Activated T-cell treated with anti-CD3 and anti-CD28 coated beads, Interleukin-2, amount 50 U/mL, for 24 hours (primary cell): Measurements from ENCODE around the gene MRPS34.

Source experiments
- DNase-seq: peaks from one replicate; pipeline ENCODE4 v3.0.0-alpha.2; 2020
- H3K27ac Mint-ChIP-seq: 2 replicates; pipeline ENCODE4 v1.8.0; 2020; ENCODE audit warnings: mild to moderate bottlenecking, mixed read lengths
- H3K27me3 Mint-ChIP-seq: 2 replicates; pipeline ENCODE4 v1.8.0; 2020; ENCODE audit warnings: mixed read lengths
- H3K36me3 Mint-ChIP-seq: 2 replicates; pipeline ENCODE4 v1.8.0; 2020; ENCODE audit warnings: low read depth, mixed read lengths
- H3K4me1 Mint-ChIP-seq: 2 replicates; pipeline ENCODE4 v1.8.0; 2020; ENCODE audit warnings: low read depth, mixed read lengths
- H3K4me3 Mint-ChIP-seq: 2 replicates; pipeline ENCODE4 v1.8.0; 2020; ENCODE audit warnings: mild to moderate bottlenecking, moderate library complexity, mixed read lengths
- H3K9me3 Mint-ChIP-seq: 2 replicates; pipeline ENCODE4 v1.8.0; 2020; ENCODE audit warnings: mixed read lengths

MRPS34 gene

DNA sequence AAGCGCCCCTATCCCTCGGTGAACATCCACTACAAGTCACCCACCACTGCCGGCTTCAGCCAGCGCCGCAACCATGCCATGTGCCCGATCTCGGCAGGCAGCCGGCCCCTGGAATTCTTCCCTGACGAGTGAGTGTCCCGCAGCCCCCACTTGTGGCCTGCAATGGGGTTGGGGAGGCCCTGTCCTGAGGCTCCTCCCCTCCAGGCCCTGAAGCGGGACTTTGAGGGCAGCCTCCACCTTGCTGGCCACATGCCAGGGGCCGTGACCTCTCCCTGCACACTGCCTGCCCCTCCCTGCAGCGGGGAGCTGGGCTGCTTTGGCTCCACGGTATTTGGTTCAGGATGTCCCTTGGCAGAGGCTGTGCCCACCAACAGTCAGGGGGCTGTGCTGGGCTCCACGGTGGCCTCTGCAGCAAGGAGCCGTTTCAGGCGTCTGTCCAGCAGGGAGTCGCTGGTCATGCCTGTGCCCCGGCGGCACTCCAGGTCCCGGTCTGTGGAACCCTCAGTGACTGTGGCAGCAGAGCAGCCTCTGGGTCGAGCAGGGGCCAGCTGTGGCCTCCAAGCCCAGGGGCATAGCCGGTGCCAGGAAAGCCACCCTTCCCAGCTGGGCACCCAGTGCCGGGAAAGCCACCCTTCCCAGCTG is 9.9 kb downstream of the MRPS34 start:
- peaks cover 72% of the 10 kb centered on the region for H3K36me3 Mint-ChIP-seq
- H3K27ac Mint-ChIP-seq, result no peak overlapping the region
- DNase-seq, result no peak
- no peaks in the 10 kb centered on the region for H3K4me1 Mint-ChIP-seq
- H3K4me3 Mint-ChIP-seq, result no peak overlapping the region
- H3K27me3 Mint-ChIP-seq, result no peaks in the 10 kb centered on the region
- no peaks in the 10 kb centered on the region for H3K9me3 Mint-ChIP-seq

DNA sequence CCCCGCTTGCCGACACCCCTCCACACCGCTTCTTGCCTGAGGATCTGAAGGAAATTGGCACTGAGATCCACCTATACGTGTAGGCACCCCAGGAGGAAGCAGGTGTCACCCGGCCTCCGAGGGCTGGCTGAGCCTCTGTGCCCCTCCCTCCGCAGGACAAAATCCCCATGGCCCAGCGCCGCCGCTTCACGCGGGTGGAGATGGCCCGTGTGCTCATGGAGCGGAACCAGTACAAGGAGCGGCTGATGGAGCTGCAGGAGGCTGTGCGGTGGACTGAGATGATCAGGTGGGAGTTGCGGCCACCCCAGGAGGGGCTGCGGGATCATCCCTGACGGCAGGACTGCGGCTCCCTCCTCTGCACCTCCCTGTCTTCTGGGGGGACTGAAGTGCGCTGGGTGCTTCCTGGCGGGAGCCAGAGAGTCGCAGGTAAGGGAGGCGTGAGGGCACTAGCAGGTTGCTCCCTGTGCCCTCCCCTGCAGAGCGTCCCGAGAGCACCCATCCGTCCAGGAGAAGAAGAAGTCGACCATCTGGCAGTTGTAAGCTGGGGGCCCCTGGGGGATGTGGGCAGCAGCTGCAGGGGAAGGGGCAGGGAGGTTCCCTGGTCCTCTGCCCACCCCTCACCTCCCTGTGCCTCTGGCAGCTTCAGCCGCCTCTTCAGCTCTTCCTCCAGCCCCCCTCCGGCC is 10.6 kb downstream of the MRPS34 start:
- Mint-ChIP-seq H3K27me3 (no peaks in the 10 kb centered on the region), H3K4me3 (no peak overlapping the region), H3K27ac (no peak overlapping the region), H3K36me3 (peaks cover 67% of the 10 kb centered on the region), H3K9me3 (no peaks in the 10 kb centered on the region), H3K4me1 (peaks cover 3% of the 10 kb centered on the region)
- DNase-seq, result no peak

DNA sequence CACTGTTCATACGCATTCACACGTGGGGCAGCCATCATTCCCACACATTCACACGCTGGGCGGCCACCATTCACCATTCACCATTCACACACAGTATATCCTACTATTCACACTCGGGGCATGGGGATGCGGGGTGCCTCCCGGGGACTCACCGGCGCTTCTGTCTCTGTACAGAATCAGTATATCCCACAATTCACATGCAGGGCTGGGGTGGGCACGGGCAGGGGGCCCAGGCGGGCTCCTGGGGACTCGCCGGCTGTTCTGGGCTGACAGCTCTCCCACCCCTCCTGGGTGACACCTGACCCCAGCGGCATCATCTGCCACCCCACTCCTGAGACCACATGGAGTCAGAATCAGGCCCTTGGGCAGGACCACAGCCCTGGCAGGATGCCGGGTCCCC is 11.2 kb downstream of the MRPS34 start:
- peaks cover 63% of the 10 kb centered on the region for H3K36me3 Mint-ChIP-seq
- H3K27me3 Mint-ChIP-seq, result no peaks in the 10 kb centered on the region
- H3K4me1 Mint-ChIP-seq, result peaks cover 9% of the 10 kb centered on the region
- H3K27ac Mint-ChIP-seq, result no peak overlapping the region
- H3K4me3 Mint-ChIP-seq, result no peak overlapping the region
- no peak for DNase-seq
- H3K9me3 Mint-ChIP-seq, result no peaks in the 10 kb centered on the region

DNA sequence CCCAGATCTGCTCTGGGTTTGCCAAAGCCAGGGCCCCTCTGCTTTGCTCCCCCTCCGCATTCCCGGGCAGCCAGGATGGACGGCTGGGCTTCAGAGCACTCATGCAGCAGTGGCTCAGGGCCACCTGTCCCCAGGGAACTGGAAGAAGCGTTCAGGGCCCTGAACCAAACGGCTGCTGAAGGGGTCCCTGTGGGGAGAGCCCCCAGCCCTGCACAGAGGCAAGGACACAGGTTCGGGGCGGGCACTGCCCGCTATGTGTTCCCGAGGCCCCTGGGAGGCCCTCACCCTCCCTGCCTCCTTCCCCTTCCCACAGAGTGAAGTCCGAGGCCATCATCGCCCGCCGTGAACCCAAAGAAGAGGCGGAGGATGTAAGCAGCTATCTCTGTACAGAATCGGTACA is 12.0 kb downstream of the MRPS34 start:
- DNase-seq, result no peak
- peak overlapping the region; percentile 28 for H3K27ac Mint-ChIP-seq
- H3K36me3 Mint-ChIP-seq, result peaks cover 62% of the 10 kb centered on the region
- no peaks in the 10 kb centered on the region for H3K27me3 Mint-ChIP-seq
- H3K4me3 Mint-ChIP-seq, result no peak overlapping the region
- peaks cover 13% of the 10 kb centered on the region for H3K4me1 Mint-ChIP-seq
- H3K9me3 Mint-ChIP-seq, result no peaks in the 10 kb centered on the region

DNA sequence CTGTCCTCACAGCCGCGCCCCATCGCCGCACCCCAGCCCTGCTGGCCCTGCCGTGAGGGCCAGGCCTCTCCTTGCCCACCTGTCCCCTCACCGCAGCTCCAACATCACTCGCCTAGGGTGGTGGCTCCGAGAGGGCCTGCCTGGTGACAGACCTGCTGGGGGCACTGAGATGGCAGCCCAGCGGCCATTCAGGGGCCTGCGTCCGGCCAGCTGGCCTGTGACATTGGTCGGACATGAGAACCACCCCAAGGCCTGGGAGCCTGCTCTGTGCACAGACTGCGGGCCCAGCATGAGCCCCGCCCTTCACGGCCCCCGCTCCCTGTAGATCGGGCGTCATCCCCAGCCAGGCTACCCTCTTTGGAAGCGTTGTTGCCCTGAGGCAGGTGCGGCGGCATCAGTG is 13.4 kb downstream of the MRPS34 start:
- Mint-ChIP-seq H3K4me1 (peaks cover 14% of the 10 kb centered on the region), H3K36me3 (peaks cover 61% of the 10 kb centered on the region), H3K9me3 (no peaks in the 10 kb centered on the region), H3K27ac (no peak overlapping the region), H3K4me3 (no peak overlapping the region), H3K27me3 (no peaks in the 10 kb centered on the region)
- DNase-seq, result no peak

DNA sequence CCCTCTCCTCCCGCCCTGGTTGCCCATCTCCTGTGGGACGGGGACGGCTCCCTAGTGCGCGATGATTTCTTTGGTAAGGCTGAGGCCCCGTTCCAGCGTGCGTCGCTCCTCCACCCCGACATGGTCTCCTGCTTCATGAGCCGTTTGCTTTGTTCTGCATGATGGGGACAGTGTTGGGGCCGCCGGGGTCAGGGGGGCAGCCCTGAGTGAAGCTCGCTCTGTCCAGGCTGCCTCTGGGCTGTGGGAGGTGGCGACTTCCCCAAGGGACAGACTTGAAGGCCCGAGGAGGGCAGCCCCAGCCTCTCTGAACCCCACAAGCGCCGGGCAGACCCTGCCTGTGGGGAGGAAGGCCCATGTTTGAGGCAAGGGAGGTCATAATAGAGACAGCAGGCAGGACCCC is 14.0 kb downstream of the MRPS34 start:
- DNase-seq, result no peak
- Mint-ChIP-seq H3K27ac (no peak overlapping the region), H3K4me1 (peaks cover 14% of the 10 kb centered on the region), H3K27me3 (no peaks in the 10 kb centered on the region), H3K4me3 (no peak overlapping the region), H3K36me3 (peaks cover 66% of the 10 kb centered on the region), H3K9me3 (no peaks in the 10 kb centered on the region)

DNA sequence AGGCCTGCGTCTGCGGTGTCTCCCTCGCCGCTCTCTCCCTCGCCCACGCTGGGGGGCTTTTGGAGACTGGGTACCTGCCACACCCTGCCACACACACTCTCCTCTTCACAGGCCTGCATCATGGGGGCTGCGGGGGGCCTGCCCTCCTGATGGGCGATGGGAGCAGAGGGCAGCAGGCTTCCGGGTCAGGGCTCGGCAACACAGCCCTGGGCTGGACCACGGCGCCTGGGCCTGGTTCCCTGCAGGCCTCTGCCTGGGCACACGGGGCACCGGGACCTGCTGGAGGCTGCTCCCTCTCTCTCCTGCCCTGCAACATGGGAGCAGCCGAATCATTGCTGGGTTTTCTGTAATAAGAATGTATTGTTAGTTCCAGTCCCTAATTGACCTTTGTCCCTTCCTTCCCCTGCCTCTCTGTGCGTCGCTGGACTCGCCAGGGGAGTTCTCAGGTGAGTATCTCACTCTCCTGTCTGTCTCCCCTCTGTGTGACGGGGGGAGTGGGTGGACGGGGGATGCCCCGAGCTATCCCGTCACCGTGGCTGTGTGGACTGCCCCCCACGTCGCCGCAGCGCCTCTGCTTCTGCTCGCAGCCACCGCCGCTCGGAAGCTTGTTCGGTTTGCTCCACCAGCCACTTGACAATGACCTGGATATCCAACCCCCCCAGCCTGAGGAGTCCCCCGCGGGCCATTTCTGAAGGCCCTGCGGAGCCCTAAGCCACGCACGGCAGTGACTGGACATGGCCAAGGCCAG is 15.0 kb downstream of the MRPS34 start:
- no peak overlapping the region for H3K4me3 Mint-ChIP-seq
- H3K36me3 Mint-ChIP-seq, result peaks cover 69% of the 10 kb centered on the region
- no peak for DNase-seq
- H3K27me3 Mint-ChIP-seq, result no peaks in the 10 kb centered on the region
- H3K27ac Mint-ChIP-seq, result no peak overlapping the region
- H3K4me1 Mint-ChIP-seq, result peaks cover 14% of the 10 kb centered on the region
- no peaks in the 10 kb centered on the region for H3K9me3 Mint-ChIP-seq

DNA sequence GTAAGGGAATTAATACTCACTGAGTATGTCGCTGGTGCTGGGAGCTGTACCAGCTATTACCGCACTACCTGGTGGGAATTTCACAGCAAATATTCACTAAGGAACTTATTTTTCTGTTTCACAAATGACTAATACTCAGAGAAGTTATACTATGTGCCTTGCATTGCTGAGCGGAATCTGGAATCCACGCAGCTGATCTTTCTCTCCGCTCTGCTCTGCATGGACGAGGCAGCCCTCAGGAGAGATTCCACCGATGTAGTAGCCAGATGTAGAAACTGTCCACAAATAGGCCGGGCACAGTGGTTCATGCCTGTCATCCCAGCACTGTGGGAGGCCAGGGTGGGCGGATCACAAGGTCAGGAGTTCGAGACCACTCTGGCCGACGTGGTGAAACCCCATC is 18.7 kb downstream of the MRPS34 start:
- no peak for DNase-seq
- Mint-ChIP-seq H3K9me3 (no peaks in the 10 kb centered on the region), H3K27me3 (no peaks in the 10 kb centered on the region), H3K4me1 (peaks cover 14% of the 10 kb centered on the region), H3K27ac (no peak overlapping the region), H3K4me3 (no peak overlapping the region), H3K36me3 (peaks cover 70% of the 10 kb centered on the region)

DNA sequence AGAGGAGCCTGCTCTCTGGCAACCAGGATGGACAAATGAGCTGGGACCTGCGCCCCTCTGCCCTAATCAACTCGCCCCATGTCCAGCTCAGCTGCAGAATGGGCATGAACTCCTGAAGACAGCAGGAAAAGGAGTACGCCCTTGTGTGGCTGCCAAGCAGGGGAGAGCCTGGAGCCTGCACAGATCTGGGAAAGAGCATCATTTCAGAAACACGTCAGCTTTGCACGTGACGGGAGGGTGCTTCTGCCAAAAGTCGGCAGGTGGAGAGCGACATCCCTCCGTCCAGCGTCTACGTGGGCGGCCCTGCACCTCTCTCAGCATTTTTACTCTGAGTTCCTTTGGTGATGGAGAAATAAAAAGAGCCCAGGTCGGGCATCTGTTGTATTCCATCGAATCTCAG is 20.1 kb downstream of the MRPS34 start:
- Mint-ChIP-seq H3K36me3 (peaks cover 74% of the 10 kb centered on the region), H3K27me3 (no peaks in the 10 kb centered on the region), H3K9me3 (no peaks in the 10 kb centered on the region), H3K4me1 (peaks cover 14% of the 10 kb centered on the region), H3K4me3 (no peak overlapping the region), H3K27ac (no peak overlapping the region)
- no peak for DNase-seq

DNA sequence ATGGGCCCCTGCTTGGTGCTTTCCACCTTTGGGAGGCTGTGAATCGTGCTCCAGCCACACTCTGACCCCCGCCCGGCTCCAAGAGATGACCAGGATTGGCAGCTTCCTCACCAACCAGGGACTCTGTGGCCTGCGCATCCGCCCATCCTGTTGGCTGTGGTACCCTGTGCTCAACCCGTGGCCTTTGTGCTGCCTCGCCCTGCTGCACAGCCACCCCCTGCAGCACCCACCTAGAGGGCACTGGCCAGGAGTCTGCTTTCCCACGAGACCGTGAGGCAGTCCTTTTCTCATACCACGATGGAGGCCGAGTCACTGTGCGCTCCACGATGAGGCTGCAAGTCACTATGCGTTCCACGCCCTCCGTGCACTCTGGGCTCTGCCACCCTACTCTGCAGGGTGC is 21.0 kb downstream of the MRPS34 start:
- DNase-seq, result no peak
- H3K4me1 Mint-ChIP-seq, result peaks cover 6% of the 10 kb centered on the region
- no peaks in the 10 kb centered on the region for H3K9me3 Mint-ChIP-seq
- H3K27me3 Mint-ChIP-seq, result no peaks in the 10 kb centered on the region
- peaks cover 82% of the 10 kb centered on the region for H3K36me3 Mint-ChIP-seq
- no peak overlapping the region for H3K4me3 Mint-ChIP-seq
- H3K27ac Mint-ChIP-seq, result no peak overlapping the region

DNA sequence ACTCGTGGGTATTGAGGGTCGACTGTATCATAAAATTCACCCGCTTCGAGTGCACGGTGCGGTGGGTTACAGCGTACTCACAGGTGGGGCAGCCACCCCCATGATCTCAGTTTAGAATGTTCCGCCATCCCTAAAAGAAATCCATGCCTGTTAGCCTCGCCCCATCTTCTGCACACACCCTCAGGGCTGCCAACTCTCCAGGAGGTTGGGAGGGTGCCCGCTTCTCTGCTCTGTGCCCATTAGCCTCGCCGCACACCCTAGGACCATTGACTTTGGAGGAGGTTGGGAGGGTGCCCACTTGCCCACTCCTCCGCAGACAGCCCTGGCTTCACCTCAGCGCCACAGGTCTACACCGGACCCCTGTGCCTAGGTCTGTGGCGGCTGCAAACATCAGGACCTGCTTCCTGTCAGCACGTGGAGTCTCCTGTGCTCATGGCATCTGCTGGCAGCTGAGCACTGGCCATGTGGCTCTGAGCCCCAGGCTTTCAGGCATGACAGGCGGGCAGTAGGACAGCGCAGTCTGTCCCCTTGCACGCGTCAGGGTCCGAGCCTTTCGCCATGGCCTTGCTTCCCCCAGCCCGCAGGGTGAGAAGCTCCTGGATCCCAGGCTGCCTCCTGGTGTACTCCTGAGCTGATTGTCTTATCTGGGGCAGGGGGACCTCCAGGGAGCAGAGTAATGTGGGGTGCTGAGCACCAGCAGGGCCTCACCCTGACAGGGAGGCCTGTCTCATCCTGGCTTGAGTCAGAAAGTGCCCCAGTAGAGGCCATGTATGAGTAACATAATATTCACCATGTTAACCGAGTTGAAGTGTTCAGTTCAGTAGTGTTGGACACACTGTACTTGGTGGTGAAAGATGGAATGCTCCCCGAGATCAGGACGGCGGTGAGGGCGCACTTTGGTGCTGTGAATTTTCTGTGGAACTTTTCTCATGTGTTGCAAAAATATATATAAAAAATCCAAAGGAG is 23.5 kb downstream of the MRPS34 start:
- no peaks in the 10 kb centered on the region for H3K27me3 Mint-ChIP-seq
- peaks cover 84% of the 10 kb centered on the region for H3K36me3 Mint-ChIP-seq
- H3K4me3 Mint-ChIP-seq, result no peak overlapping the region
- H3K4me1 Mint-ChIP-seq, result no peaks in the 10 kb centered on the region
- DNase-seq, result no peak
- H3K9me3 Mint-ChIP-seq, result no peaks in the 10 kb centered on the region
- no peak overlapping the region for H3K27ac Mint-ChIP-seq

DNA sequence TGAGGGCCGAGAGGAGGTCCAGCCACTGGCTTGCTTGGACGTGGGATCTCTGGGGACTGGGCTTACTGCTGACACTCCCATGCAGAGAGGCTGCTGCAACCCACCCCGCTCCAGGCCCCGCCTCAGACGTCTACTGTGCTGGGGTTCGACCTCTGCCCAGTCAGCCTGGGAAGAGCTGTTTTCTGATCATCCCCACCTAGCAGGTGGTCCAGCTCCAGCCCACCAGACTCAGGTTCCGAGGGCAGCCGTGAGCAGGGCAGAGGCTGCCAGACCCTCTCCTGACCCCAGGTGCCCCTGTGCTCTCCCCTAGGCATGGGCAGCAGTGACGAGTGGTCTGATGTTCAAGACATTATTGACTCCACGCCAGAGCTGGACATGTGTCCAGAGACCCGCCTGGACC is 25.0 kb downstream of the MRPS34 start:
- H3K4me1 Mint-ChIP-seq, result no peaks in the 10 kb centered on the region
- no peaks in the 10 kb centered on the region for H3K27me3 Mint-ChIP-seq
- DNase-seq, result no peak
- H3K36me3 Mint-ChIP-seq, result peaks cover 86% of the 10 kb centered on the region
- H3K9me3 Mint-ChIP-seq, result no peaks in the 10 kb centered on the region
- no peak overlapping the region for H3K4me3 Mint-ChIP-seq
- no peak overlapping the region for H3K27ac Mint-ChIP-seq

DNA sequence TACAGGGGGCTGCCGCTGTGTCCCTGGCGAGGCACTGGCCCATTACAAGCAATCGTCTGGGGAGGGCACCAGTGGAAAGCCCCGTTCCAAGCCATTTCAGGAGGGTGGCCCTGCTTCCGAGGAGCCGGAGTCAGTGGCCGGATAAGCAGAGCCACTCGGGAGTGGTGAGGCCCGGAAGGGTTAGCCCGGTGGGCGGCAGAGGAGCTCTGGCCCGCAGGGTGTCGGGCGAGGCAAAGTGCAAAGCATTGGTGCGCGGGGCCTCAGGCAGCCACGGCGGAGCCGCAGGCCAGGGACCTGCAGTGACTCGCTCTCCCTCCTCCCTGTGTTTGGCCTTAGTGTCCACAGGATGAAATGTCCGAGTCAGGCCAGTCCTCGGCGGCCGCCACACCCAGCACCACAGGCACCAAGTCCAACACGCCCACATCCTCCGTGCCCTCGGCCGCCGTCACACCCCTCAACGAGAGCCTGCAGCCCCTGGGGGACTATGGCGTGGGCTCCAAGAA is 26.2 kb downstream of the MRPS34 start:
- DNase-seq, result no peak
- H3K4me3 Mint-ChIP-seq, result no peak overlapping the region
- no peaks in the 10 kb centered on the region for H3K27me3 Mint-ChIP-seq
- no peaks in the 10 kb centered on the region for H3K9me3 Mint-ChIP-seq
- H3K36me3 Mint-ChIP-seq, result peaks cover 76% of the 10 kb centered on the region
- H3K4me1 Mint-ChIP-seq, result no peaks in the 10 kb centered on the region
- no peak overlapping the region for H3K27ac Mint-ChIP-seq
